ENCODE measurements around the gene CIDEB. TPM values are rescaled to one million over a fixed set of nuclear protein-coding genes. Genes with fewer than 3 reads are reported as not detected.

Gene CIDEB
- total and polyA plus RNA-seq, 2 of the 13 experiments (the other 11 are each of a cell fraction or from before 2014, with no cell fraction given), result 35.8 to 110 TPM

GRCh38 chr14:24332268-24332993 is 24.7 kb upstream of the CIDEB start (continued):
- TF ChIP-seq REST (IDR thresholded peaks at IDR 0.05; ENCODE audit: borderline replicate concordance in 1 of 2, low read depth in 1 of 2, low read length in 2 of 2) (no peak), SATB2 (CRISPR knock-in tag; IDR thresholded peaks at IDR 0.05) (no peak), KAT7 (CRISPR knock-in tag; IDR thresholded peaks at IDR 0.05; ENCODE audit: borderline replicate concordance) (0 out of 2 replicates have a peak, but pooled peaks have one; percentile 82), HNRNPK (IDR thresholded peaks at IDR 0.05; ENCODE audit: low read depth, low read length, poor library complexity, severe bottlenecking) (no peak), HBP1 (CRISPR knock-in tag; IDR thresholded peaks at IDR 0.05; ENCODE audit: low read depth) (peak; percentile 42; the same call in 1 of the 2 replicates), ATRX (CRISPR knock-in tag; IDR thresholded peaks at IDR 0.05; ENCODE audit: borderline replicate concordance) (no peak), ELK4 (CRISPR knock-in tag; IDR thresholded peaks at IDR 0.05; ENCODE audit: borderline replicate concordance) (0 out of 2 replicates have a peak, but pooled peaks have one; percentile 77), ZBTB49 (CRISPR knock-in tag; IDR thresholded peaks at IDR 0.05; ENCODE audit: borderline replicate concordance) (peak; percentile 60; the same call in 1 of the 2 replicates), ZNF33B (CRISPR knock-in tag; IDR thresholded peaks at IDR 0.05) (peak; percentile 95; the same call in 1 of the 2 replicates), ZNF296 (CRISPR knock-in tag; conservative IDR thresholded peaks at IDR 0.05) (peak; percentile 18; the same call in 1 of the 2 replicates), CCAR2 (optimal IDR thresholded peaks at IDR 0.05; ENCODE audit: low read depth, low read length) (no peak), SKIL (CRISPR knock-in tag; IDR thresholded peaks at IDR 0.05; ENCODE audit: borderline replicate concordance) (peak; percentile 85), ZNF772 (CRISPR knock-in tag; IDR thresholded peaks at IDR 0.05) (peak; percentile 94; the same call in 1 of the 2 replicates), THYN1 (CRISPR knock-in tag; IDR thresholded peaks at IDR 0.05; ENCODE audit: borderline replicate concordance, low read depth) (no peak), SAP130 (CRISPR knock-in tag; IDR thresholded peaks at IDR 0.05; ENCODE audit: low read depth) (peak; percentile 71), ZNF431 (CRISPR knock-in tag; IDR thresholded peaks at IDR 0.05; ENCODE audit: borderline replicate concordance, low read depth) (no peak)

Data from HepG2 (cell line).